ENCODE data around the gene BTAF1.

The BTAF1 gene

GRCh38 chr10:92054807-92055206 lies 131.2 kb downstream of the BTAF1 start:
- DNase-seq = no peak

- DNase-seq = no peak
Measured at GRCh38 chr10:92062273-92062672, 138.7 kb downstream of the BTAF1 start.

- no peak for DNase-seq
Measured at GRCh38 chr10:92064506-92064905, 140.9 kb downstream of the BTAF1 start.

- DNase-seq = no peak
Measured at GRCh38 chr10:92066386-92066785, 142.8 kb downstream of the BTAF1 start.

GRCh38 chr10:92068900-92069299 lies 145.3 kb downstream of the BTAF1 start:
- no peak for DNase-seq

- DNase-seq = no peak
Measured at GRCh38 chr10:92074126-92074887, 150.7 kb downstream of the BTAF1 start.

- DNase-seq = no peak
Measured at GRCh38 chr10:92075829-92076228, 152.3 kb downstream of the BTAF1 start.

GRCh38 chr10:92076722-92077121 lies 153.2 kb downstream of the BTAF1 start:
- DNase-seq = no peak

- no peak for DNase-seq
Measured at GRCh38 chr10:92079003-92079402, 155.4 kb downstream of the BTAF1 start.

Measured in NCI-H187 treated with DMSO at 0.1 percent for 48 hours (cell line).